Measurements from ENCODE around the gene CNTLN. TPM values are rescaled to one million over a fixed set of nuclear protein-coding genes. Genes with fewer than 3 reads are reported as not detected.

Gene CNTLN
- total RNA-seq, 1 experiment from 2014 or later, result 7.8 TPM

- Histone ChIP-seq H3K4me3 (ENCODE audit: low read depth, low read length) (no peak overlapping the region), H3K36me3 (ENCODE audit: control insufficient read depth, insufficient read depth, low read length) (no peaks in the 10 kb centered on the region), H3K9me3 (no peaks in the 10 kb centered on the region), H3K27me3 (replicated peaks; ENCODE audit: control insufficient read depth, insufficient read depth, low read length) (no peaks in the 10 kb centered on the region), H3K4me1 (no peaks in the 10 kb centered on the region)
- Mint-ChIP-seq H3K4me3 (ENCODE audit: unreplicated experiment) (no peak overlapping the region), H3K27ac (ENCODE audit: unreplicated experiment) (no peak overlapping the region), H3K4me1 (ENCODE audit: low read depth, unreplicated experiment) (no peaks in the 10 kb centered on the region), H3K36me3 (ENCODE audit: insufficient read depth, unreplicated experiment) (no peaks in the 10 kb centered on the region), H3K9me3 (ENCODE audit: unreplicated experiment) (no peaks in the 10 kb centered on the region), H3K27me3 (ENCODE audit: insufficient read depth, unreplicated experiment) (no peaks in the 10 kb centered on the region)
- intact Hi-C loops (cut with micrococcal nuclease; ENCODE audit: unreplicated experiment), result no loop called here
- BruUV-seq (replicated peaks), result no TSS peak
- TF ChIP-seq, protein P1, sequence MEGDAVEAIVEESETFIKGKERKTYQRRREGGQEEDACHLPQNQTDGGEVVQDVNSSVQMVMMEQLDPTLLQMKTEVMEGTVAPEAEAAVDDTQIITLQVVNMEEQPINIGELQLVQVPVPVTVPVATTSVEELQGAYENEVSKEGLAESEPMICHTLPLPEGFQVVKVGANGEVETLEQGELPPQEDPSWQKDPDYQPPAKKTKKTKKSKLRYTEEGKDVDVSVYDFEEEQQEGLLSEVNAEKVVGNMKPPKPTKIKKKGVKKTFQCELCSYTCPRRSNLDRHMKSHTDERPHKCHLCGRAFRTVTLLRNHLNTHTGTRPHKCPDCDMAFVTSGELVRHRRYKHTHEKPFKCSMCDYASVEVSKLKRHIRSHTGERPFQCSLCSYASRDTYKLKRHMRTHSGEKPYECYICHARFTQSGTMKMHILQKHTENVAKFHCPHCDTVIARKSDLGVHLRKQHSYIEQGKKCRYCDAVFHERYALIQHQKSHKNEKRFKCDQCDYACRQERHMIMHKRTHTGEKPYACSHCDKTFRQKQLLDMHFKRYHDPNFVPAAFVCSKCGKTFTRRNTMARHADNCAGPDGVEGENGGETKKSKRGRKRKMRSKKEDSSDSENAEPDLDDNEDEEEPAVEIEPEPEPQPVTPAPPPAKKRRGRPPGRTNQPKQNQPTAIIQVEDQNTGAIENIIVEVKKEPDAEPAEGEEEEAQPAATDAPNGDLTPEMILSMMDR (IDR thresholded peaks at IDR 0.05; ENCODE audit: insufficient read depth in 1 of 2, low read depth in 1 of 2, low read length in 1 of 2, severe bottlenecking in 1 of 2, unreplicated experiment in 1 of 2), result no peak
- no peak for DNase-seq
- POLR2A ChIA-PET, result no interaction called here
- CTCF ChIA-PET, result no interaction called here
These were observed 180.5 kb downstream of the CNTLN start for GRCh38 chr9:17315341-17315740.

DNA sequence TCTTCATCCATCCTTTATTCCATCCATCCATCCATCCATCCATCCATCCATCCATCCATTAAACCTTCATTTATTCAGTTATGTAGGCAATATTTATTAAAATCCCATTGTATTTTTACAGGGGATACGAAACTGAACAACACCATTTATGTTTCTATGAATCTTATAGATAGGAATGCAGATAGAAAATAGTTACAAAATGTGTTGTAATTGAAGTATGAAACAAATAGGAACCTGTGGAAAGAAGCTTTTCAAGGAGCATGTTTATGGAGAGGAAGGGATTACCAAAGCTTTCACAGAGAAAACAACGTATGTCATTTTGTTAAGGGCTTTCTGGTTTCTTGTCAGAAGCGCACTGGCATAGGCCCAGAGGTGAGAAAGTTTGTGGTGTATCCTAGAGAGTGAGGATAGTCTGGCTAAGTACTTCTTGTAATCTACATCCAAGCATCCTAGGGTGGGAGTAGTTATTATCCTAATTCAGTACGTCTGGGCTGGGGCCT is 184.0 kb downstream of the CNTLN start:
- ChIA-PET POLR2A (no interaction called here), CTCF (no interaction called here)
- Histone ChIP-seq H3K27me3 (replicated peaks; ENCODE audit: control insufficient read depth, insufficient read depth, low read length) (no peaks in the 10 kb centered on the region), H3K36me3 (ENCODE audit: control insufficient read depth, insufficient read depth, low read length) (no peaks in the 10 kb centered on the region), H3K4me1 (no peaks in the 10 kb centered on the region), H3K9me3 (no peaks in the 10 kb centered on the region), H3K4me3 (ENCODE audit: low read depth, low read length) (no peak overlapping the region)
- Mint-ChIP-seq H3K4me3 (ENCODE audit: unreplicated experiment) (no peak overlapping the region), H3K27ac (ENCODE audit: unreplicated experiment) (no peak overlapping the region), H3K36me3 (ENCODE audit: insufficient read depth, unreplicated experiment) (no peaks in the 10 kb centered on the region), H3K9me3 (ENCODE audit: unreplicated experiment) (no peaks in the 10 kb centered on the region), H3K27me3 (ENCODE audit: insufficient read depth, unreplicated experiment) (no peaks in the 10 kb centered on the region), H3K4me1 (ENCODE audit: low read depth, unreplicated experiment) (no peaks in the 10 kb centered on the region)
- DNase-seq, result no peak
- TF ChIP-seq, protein P1 (IDR thresholded peaks at IDR 0.05; ENCODE audit: insufficient read depth in 1 of 2, low read depth in 1 of 2, low read length in 1 of 2, severe bottlenecking in 1 of 2, unreplicated experiment in 1 of 2), result no peak
- no TSS peak for BruUV-seq (replicated peaks)
- intact Hi-C loops (cut with micrococcal nuclease; ENCODE audit: unreplicated experiment), result no loop called here

DNA sequence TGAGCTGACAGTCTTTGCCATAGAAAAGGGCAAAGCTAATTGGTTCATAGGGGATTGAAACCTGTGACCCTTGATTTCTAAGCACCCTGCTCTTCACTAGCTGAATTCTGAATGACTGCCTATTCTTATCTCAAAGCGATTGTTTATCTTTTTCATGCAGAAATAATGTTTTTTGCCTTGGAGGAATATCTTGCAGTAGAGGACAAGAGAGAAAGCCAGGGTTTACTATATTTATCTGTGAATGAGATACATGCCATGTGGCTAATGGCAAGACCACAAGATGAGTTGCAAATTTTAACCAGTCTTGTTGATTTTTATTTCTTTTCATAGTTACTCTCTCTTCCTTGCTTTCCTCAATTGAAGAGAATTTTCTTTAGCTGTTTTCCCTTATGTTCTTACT is 185.0 kb downstream of the CNTLN start:
- intact Hi-C loops (cut with micrococcal nuclease; ENCODE audit: unreplicated experiment), result no loop called here

More for the DNA sequence above, 185.0 kb downstream of the CNTLN start:
- Mint-ChIP-seq H3K36me3 (ENCODE audit: insufficient read depth, unreplicated experiment) (no peaks in the 10 kb centered on the region), H3K27ac (ENCODE audit: unreplicated experiment) (no peak overlapping the region), H3K4me1 (ENCODE audit: low read depth, unreplicated experiment) (no peaks in the 10 kb centered on the region), H3K27me3 (ENCODE audit: insufficient read depth, unreplicated experiment) (no peaks in the 10 kb centered on the region), H3K9me3 (ENCODE audit: unreplicated experiment) (no peaks in the 10 kb centered on the region), H3K4me3 (ENCODE audit: unreplicated experiment) (no peak overlapping the region)
- TF ChIP-seq, protein P1 (IDR thresholded peaks at IDR 0.05; ENCODE audit: insufficient read depth in 1 of 2, low read depth in 1 of 2, low read length in 1 of 2, severe bottlenecking in 1 of 2, unreplicated experiment in 1 of 2), result no peak
- BruUV-seq (replicated peaks), result no TSS peak
- DNase-seq, result no peak
- Histone ChIP-seq H3K27me3 (replicated peaks; ENCODE audit: control insufficient read depth, insufficient read depth, low read length) (no peaks in the 10 kb centered on the region), H3K4me3 (ENCODE audit: low read depth, low read length) (no peak overlapping the region), H3K9me3 (no peaks in the 10 kb centered on the region), H3K4me1 (no peaks in the 10 kb centered on the region), H3K36me3 (ENCODE audit: control insufficient read depth, insufficient read depth, low read length) (no peaks in the 10 kb centered on the region)
- ChIA-PET CTCF (no interaction called here), POLR2A (no interaction called here)
